H1 (cell line): ENCODE results near the gene THAP4. TPM values are rescaled to one million over a fixed set of nuclear protein-coding genes. Genes with fewer than 3 reads are reported as not detected.

ENCODE experiments used
- CTCF ChIA-PET: fragments of 300-600 bp; sonication (Branson Sonifier 250); formaldehyde crosslinking; loops from one replicate; lab custom pipeline; 2021; ENCODE audit not compliant: partially characterized antibody; lab: Charles Lee
- POLR2A ChIA-PET: fragments of 300-600 bp; sonication (Branson Sonifier 250); formaldehyde crosslinking; loops from one replicate; lab custom pipeline; 2021; ENCODE audit warnings: inconsistent platforms; ENCODE audit not compliant: partially characterized antibody; lab: Charles Lee
- DNase-seq, 2 experiments: peaks; one replicate each; pipeline versions ENCODE4 v3.0.0 to v3.0.0-alpha.2; 2010 to 2022; ENCODE audit warnings: low spot score in 2 of 2, low read depth in 1 of 2, mixed read lengths in 1 of 2
- FAIRE-seq: peaks from 2 replicates; lab custom pipeline; 2011; peaks lifted over from hg19 to GRCh38; lab: Jason Lieb, UNC
- H2AFZ ChIP-seq: 2 replicates; pipeline ENCODE4 v1.8.1; 2012; ENCODE audit warnings: low read length, inconsistent platforms
- H2AK5ac ChIP-seq: 2 replicates; pipeline ENCODE4 v1.6.1; 2013; ENCODE audit warnings: low read depth, low read length
- H2BK120ac ChIP-seq: replicated peaks from 2 replicates; pipeline ENCODE3; 2013; ENCODE audit warnings: low read depth, low read length, inconsistent platforms
- H2BK12ac ChIP-seq: 2 replicates; pipeline ENCODE4 v1.6.1; 2013; ENCODE audit warnings: low read depth, low read length
- H2BK15ac ChIP-seq: 2 replicates; pipeline ENCODE4 v1.6.1; 2013; ENCODE audit warnings: low read length
- H2BK20ac ChIP-seq: 2 replicates; pipeline ENCODE4 v1.6.1; 2013; ENCODE audit warnings: low read length
- H2BK5ac ChIP-seq: 2 replicates; pipeline ENCODE4 v1.6.1; 2013; ENCODE audit warnings: low read depth, low read length
- H3K14ac ChIP-seq: 2 replicates; pipeline ENCODE4 v1.6.1; 2013; ENCODE audit warnings: inconsistent platforms; ENCODE audit not compliant: insufficient read length
- H3K18ac ChIP-seq: 2 replicates; pipeline ENCODE4 v1.6.1; 2013; ENCODE audit warnings: low read length; ENCODE audit errors: extremely low read depth
- H3K23ac ChIP-seq: 2 replicates; pipeline ENCODE4 v1.6.1; 2013; ENCODE audit warnings: inconsistent platforms; ENCODE audit not compliant: insufficient read length
- H3K23me2 ChIP-seq: 2 replicates; pipeline ENCODE4 v1.6.1; 2013; ENCODE audit warnings: low read depth, low read length
- H3K27ac ChIP-seq: 2 replicates; pipeline ENCODE4 v1.6.1; 2011; ENCODE audit warnings: low read depth, low read length, inconsistent platforms
- H3K27me3 ChIP-seq, 4 experiments: replicated peaks in 1 of 4; 1 replicate in 1 of 4; 2 replicates in 3 of 4; pipeline versions ENCODE4 v1.6.1 to v1.8.1; 2011 to 2013; ENCODE audit warnings: low read length in 3 of 4, mild to moderate bottlenecking in 3 of 4, inconsistent platforms in 2 of 4, mixed read lengths in 2 of 4, moderate library complexity in 1 of 4; ENCODE audit not compliant: control insufficient read depth in 3 of 4, insufficient read depth in 3 of 4; ENCODE audit errors: extremely low read depth in 1 of 4
- H3K36me3 ChIP-seq, 4 experiments: 2 replicates each; pipeline versions ENCODE4 v1.6.1 to v1.8.1; 2011 to 2013; ENCODE audit warnings: mild to moderate bottlenecking in 4 of 4, low read length in 3 of 4, moderate library complexity in 2 of 4, control low read depth in 1 of 4, inconsistent platforms in 1 of 4; ENCODE audit not compliant: insufficient read depth in 4 of 4, control insufficient read depth in 2 of 4
- H3K4ac ChIP-seq: replicated peaks from 2 replicates; pipeline ENCODE3; 2013; ENCODE audit warnings: low read length, low read depth, mixed read lengths, inconsistent platforms; ENCODE audit not compliant: insufficient read length
- H3K4me1 ChIP-seq, 4 experiments: replicated peaks in 1 of 4; 1 replicate in 1 of 4; 2 replicates in 3 of 4; pipeline versions ENCODE4 v1.6.1 to v1.8.1; 2011 to 2013; ENCODE audit warnings: low read length in 3 of 4, inconsistent platforms in 2 of 4, mixed read lengths in 1 of 4; ENCODE audit not compliant: insufficient read depth in 4 of 4, control insufficient read depth in 3 of 4
- H3K4me2 ChIP-seq, 2 experiments: 2 replicates each; pipeline versions ENCODE4 v1.6.1 to v1.8.1; 2011 to 2013; ENCODE audit warnings: low read depth in 2 of 2, low read length in 2 of 2, control low read depth in 1 of 2, inconsistent platforms in 1 of 2, mild to moderate bottlenecking in 1 of 2; ENCODE audit not compliant: insufficient read depth in 1 of 2
- H3K4me3 ChIP-seq, 4 experiments: fragments of 200-600, 300-600 bp in 1 of 4; sonication (generic), shearing (Covaris generic), sonication (Bioruptor Twin) in 1 of 4; 2 replicates each; pipeline versions ENCODE4 v1.5.1 to v1.8.1; 2011 to 2016; ENCODE audit warnings: low read length in 4 of 4, low read depth in 3 of 4, control low read depth in 2 of 4, inconsistent platforms in 2 of 4, mild to moderate bottlenecking in 2 of 4, mixed read lengths in 1 of 4, moderate library complexity in 1 of 4; ENCODE audit not compliant: insufficient read depth in 2 of 4; ENCODE audit errors: extremely low read depth in 1 of 4
- H3K56ac ChIP-seq: replicated peaks from 2 replicates; pipeline ENCODE3; 2013; ENCODE audit warnings: low read depth, mild to moderate bottlenecking, mixed read lengths, low read length, inconsistent platforms; ENCODE audit not compliant: insufficient read length
- H3K79me1 ChIP-seq: 2 replicates; pipeline ENCODE4 v1.6.1; 2013; ENCODE audit warnings: low read depth, low read length, control low read depth
- H3K79me2 ChIP-seq, 2 experiments: 2 replicates each; pipeline versions ENCODE4 v1.6.1 to v1.8.1; 2012 to 2013; ENCODE audit warnings: low read length in 2 of 2, mild to moderate bottlenecking in 2 of 2, inconsistent platforms in 1 of 2; ENCODE audit not compliant: insufficient read depth in 2 of 2, control insufficient read depth in 1 of 2
- H3K9ac ChIP-seq, 4 experiments: replicated peaks in 1 of 4; 1 replicate in 1 of 4; 2 replicates in 3 of 4; pipeline versions ENCODE4 v1.6.1 to v1.8.1; 2011 to 2013; ENCODE audit warnings: low read depth in 3 of 4, low read length in 3 of 4, control low read depth in 2 of 4, mild to moderate bottlenecking in 2 of 4, moderate library complexity in 2 of 4, inconsistent platforms in 1 of 4; ENCODE audit errors: extremely low read depth in 1 of 4
- H3K9me3 ChIP-seq, 2 experiments: 2 replicates each; pipeline versions ENCODE4 v1.6.1 to v1.8.1; 2012 to 2013; ENCODE audit warnings: mild to moderate bottlenecking in 2 of 2, moderate library complexity in 2 of 2, control low read depth in 1 of 2, inconsistent platforms in 1 of 2, low read depth in 1 of 2, low read length in 1 of 2, mixed read lengths in 1 of 2; ENCODE audit not compliant: insufficient read depth in 2 of 2
- H4K20me1 ChIP-seq, 2 experiments: replicated peaks in 1 of 2; 2 replicates each; pipeline versions ENCODE3 to v1.8.1; 2011 to 2013; ENCODE audit warnings: inconsistent platforms in 2 of 2, low read length in 2 of 2, mild to moderate bottlenecking in 1 of 2; ENCODE audit not compliant: insufficient read depth in 2 of 2, control insufficient read depth in 1 of 2
- H4K5ac ChIP-seq: 2 replicates; pipeline ENCODE4 v1.6.1; 2013; ENCODE audit warnings: low read length, low read depth, mixed read lengths, inconsistent platforms; ENCODE audit not compliant: insufficient read length
- H4K8ac ChIP-seq: 2 replicates; pipeline ENCODE4 v1.8.0; 2013; ENCODE audit warnings: mild to moderate bottlenecking, moderate library complexity, low read length, inconsistent platforms; ENCODE audit not compliant: insufficient read depth; ENCODE audit errors: extremely low read depth
- H4K91ac ChIP-seq: replicated peaks from 2 replicates; pipeline ENCODE3; 2013; ENCODE audit warnings: low read length, mixed read lengths, inconsistent platforms; ENCODE audit not compliant: insufficient read length
- ASH2L ChIP-seq: fragments of 200-600, 300-600 bp; sonication (generic); IDR thresholded peaks from one replicate; pipeline ENCODE4 v1.7.1; 2017; ENCODE audit warnings: low read length
- GTF2F1 ChIP-seq: IDR thresholded peaks from 2 replicates; pipeline ENCODE4 v1.6.1; 2012; ENCODE audit warnings: low read depth, low read length, improper control_type of control experiment, borderline replicate concordance
- HDAC6 ChIP-seq: IDR thresholded peaks from one replicate; pipeline ENCODE4 v1.7.1; 2012; ENCODE audit warnings: low read depth, mild to moderate bottlenecking, inconsistent platforms, low read length, moderate library complexity
- JUN ChIP-seq: IDR thresholded peaks from 2 replicates; pipeline ENCODE4 v1.6.1; 2011; ENCODE audit warnings: low read depth, mild to moderate bottlenecking, improper control_type of control experiment, low read length
- KDM1A ChIP-seq: fragments of 200-600, 300-600 bp; sonication (generic); IDR thresholded peaks from 2 replicates; pipeline ENCODE4 v1.7.1; 2016; ENCODE audit warnings: mild to moderate bottlenecking, low read length, borderline replicate concordance
- NANOG ChIP-seq: IDR thresholded peaks from 2 replicates; pipeline ENCODE4 v1.6.1; 2011; ENCODE audit warnings: low read length, low read depth, mild to moderate bottlenecking, inconsistent platforms; ENCODE audit not compliant: insufficient read depth, poor library complexity, severe bottlenecking
- POU5F1 ChIP-seq: IDR thresholded peaks from 2 replicates; pipeline ENCODE4 v1.6.1; 2011; ENCODE audit warnings: low read depth, mild to moderate bottlenecking, low read length, moderate library complexity
- RXRA ChIP-seq: IDR thresholded peaks from 2 replicates; pipeline ENCODE4 v1.6.1; 2011; ENCODE audit warnings: low read depth, mild to moderate bottlenecking, low read length, moderate library complexity; ENCODE audit not compliant: insufficient read depth
- SRF ChIP-seq: IDR thresholded peaks from 2 replicates; pipeline ENCODE4 v1.6.1; 2011; ENCODE audit warnings: mild to moderate bottlenecking, low read depth, low read length, moderate library complexity
- SUZ12 ChIP-seq: fragments of 200-600 bp; sonication (generic); IDR thresholded peaks from 2 replicates; pipeline ENCODE4 v1.6.1; 2012; ENCODE audit warnings: mild to moderate bottlenecking, inconsistent platforms, low read length, moderate library complexity, mixed read lengths
- TEAD4 ChIP-seq: IDR thresholded peaks from 2 replicates; pipeline ENCODE4 v1.6.1; 2012; ENCODE audit warnings: low read depth, low read length, inconsistent platforms, mixed read lengths
- ZNF274 ChIP-seq: IDR thresholded peaks from 2 replicates; pipeline ENCODE4 v1.7.0; 2012; ENCODE audit warnings: low read length, borderline replicate concordance; ENCODE audit errors: extremely low read depth
- WGBS, 2 experiments: shearing (Covaris generic) in 1 of 2; methylation state at CpG; one replicate each; pipeline versions ENCODE4 v1.1.6 to v1.1.7; 2013 to 2015; ENCODE audit warnings: low lambda C conversion rate in 2 of 2, mixed read lengths in 2 of 2, inconsistent platforms in 1 of 2, low coverage in 1 of 2, missing lambda C conversion rate in 1 of 2; ENCODE audit not compliant: insufficient replicate concordance in 2 of 2, insufficient coverage in 1 of 2, insufficient read length in 1 of 2; ENCODE audit errors: extremely low coverage in 1 of 2, missing lambda C conversion rate in 1 of 2; 5-methylcytosine and 5-hydroxymethylcytosine counted together
- polyA plus RNA-seq, 7 experiments: library from polyadenylated mRNA; depleted of rRNA in 3 of 7; stranded (reverse) in 5 of 7; unstranded in 2 of 7; fragments of >200 nt in 5 of 7; fragments of 200-250 nt in 2 of 7; gene quantifications; 1 replicate in 5 of 7; 2 replicates in 1 of 7; 4 replicates in 1 of 7; pipeline versions ENCODE4 v1.2.1 to v1.2.3, GENCODE V29; 2011 to 2013; ENCODE audit warnings: missing spikeins in 2 of 7, mixed read lengths in 2 of 7
- total RNA-seq: library from RNA; stranded (reverse); fragmentation: NEBNext Ultra II Directional; extraction: Animal tissue kit (Norgen Biotek cat#: 25700); gene quantifications from 2 replicates; pipeline ENCODE4 v1.2.1, GENCODE V29; 2021
- TF ChIP-seq, protein P1 (sequence below): IDR thresholded peaks from 2 replicates; pipeline ENCODE4 v1.6.1; 2011; ENCODE audit warnings: low read depth, mild to moderate bottlenecking, low read length; ENCODE audit not compliant: insufficient read depth
- TF ChIP-seq, protein P2 (sequence below): IDR thresholded peaks from 2 replicates; pipeline ENCODE4 v1.6.1; 2012; ENCODE audit warnings: inconsistent platforms

THAP4 gene
- total and polyA plus RNA-seq, 2 of the 8 experiments (the other 6 are each of a cell fraction or from before 2014, with no cell fraction given) = 78.9 to 83.6 TPM

DNA sequence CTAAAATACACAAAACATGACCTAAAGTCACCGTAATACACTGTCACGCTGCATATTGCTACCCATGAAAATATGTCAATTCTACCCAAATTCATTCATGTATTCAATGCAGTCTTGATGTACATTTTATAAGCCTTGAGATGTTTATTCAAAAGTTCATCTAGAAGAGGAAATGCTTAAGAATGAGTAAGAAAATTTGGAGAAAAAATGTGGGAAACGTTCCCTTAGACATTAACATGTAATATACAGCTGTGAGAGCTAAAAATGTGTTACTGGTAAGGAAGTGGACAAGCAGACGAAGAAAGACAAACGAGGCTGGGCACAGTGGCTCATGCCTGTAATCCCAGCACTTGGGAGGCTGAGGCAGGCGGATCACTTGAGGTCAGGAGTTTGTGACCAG is 37.3 kb downstream of the THAP4 start:
- CTCF ChIA-PET = interaction anchor here (1.4 to 4.2 kb wide), 4 partner anchors 8 to 208 kb away, joined by 4 to 18 read pairs (median 6); no protein-coding TSS in a partner anchor
- Histone ChIP-seq H2AK5ac (no peak overlapping the region), H3K4me1 (no peaks in the 10 kb centered on the region), H3K4me2 (no peak overlapping the region), H3K4ac (no peak overlapping the region), H3K27ac (no peak overlapping the region), H3K14ac (no peak overlapping the region), H3K27me3 (no peaks in the 10 kb centered on the region), H3K79me2 (no peaks in the 10 kb centered on the region), H3K79me1 (no peaks in the 10 kb centered on the region; the same call in 1 of the 2 replicates), H4K91ac (no peak overlapping the region), H3K18ac (no peak overlapping the region), H4K20me1 (peaks cover 3 to 7% of the 10 kb centered on the region in 2 experiments), H3K4me3 (no peak overlapping the region), H3K9me3 (no peaks in the 10 kb centered on the region), H2BK15ac (no peak overlapping the region), H3K36me3 (peaks cover 0 to 12% (median 2%) of the 10 kb centered on the region in 4 experiments; a peak in 5 of 8 replicates), H2BK120ac (no peak overlapping the region), H3K56ac (no peak overlapping the region), H2BK20ac (no peak overlapping the region), H3K23me2 (no peaks in the 10 kb centered on the region), H3K23ac (no peak overlapping the region), H2BK5ac (no peak overlapping the region), H4K8ac (no peak overlapping the region), H2AFZ (no peak overlapping the region), H4K5ac (no peak overlapping the region), H3K9ac (no peak overlapping the region), H2BK12ac (no peak overlapping the region)
- DNase-seq (no peak), FAIRE-seq (no peak)
- WGBS, 2 experiments = 93% methylated on average over 6 of the region's 6 CpGs; no CpG with 5 or more reads in 1 of the 2 experiments
- POLR2A ChIA-PET = interaction anchor here (0.9 to 1.8 kb wide), 2 partner anchors 37 to 38 kb away, joined by 3 to 4 read pairs; no protein-coding TSS in a partner anchor
- TF ChIP-seq, protein P1, sequence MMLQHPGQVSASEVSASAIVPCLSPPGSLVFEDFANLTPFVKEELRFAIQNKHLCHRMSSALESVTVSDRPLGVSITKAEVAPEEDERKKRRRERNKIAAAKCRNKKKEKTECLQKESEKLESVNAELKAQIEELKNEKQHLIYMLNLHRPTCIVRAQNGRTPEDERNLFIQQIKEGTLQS = no peak
- no peak for TF ChIP-seq GTF2F1
- no peak for TF ChIP-seq RXRA
- TF ChIP-seq, protein P2, sequence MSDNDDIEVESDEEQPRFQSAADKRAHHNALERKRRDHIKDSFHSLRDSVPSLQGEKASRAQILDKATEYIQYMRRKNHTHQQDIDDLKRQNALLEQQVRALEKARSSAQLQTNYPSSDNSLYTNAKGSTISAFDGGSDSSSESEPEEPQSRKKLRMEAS = no peak
- TF ChIP-seq POU5F1 = no peak
- no peak for TF ChIP-seq NANOG
- TF ChIP-seq SRF = no peak
- no peak for TF ChIP-seq TEAD4
- TF ChIP-seq JUN = no peak
- TF ChIP-seq HDAC6 = no peak
- no peak for TF ChIP-seq ZNF274
- TF ChIP-seq SUZ12 = no peak
- no peak for TF ChIP-seq KDM1A
- no peak for TF ChIP-seq ASH2L
